K562 (cell line): ENCODE data around the gene RBMS1. TPM values are rescaled to one million over a fixed set of nuclear protein-coding genes. Genes with fewer than 3 reads are reported as not detected.

Experiments used
- ATAC-seq: fragments of 200-7000 bp; cut with Tn5 transposase; 3 replicates; pipeline ENCODE4 v1.9.1; 2020; ENCODE audit warnings: moderate library complexity
- BruUV-seq: library from RNA; stranded (reverse); fragments of 400-500 nt; replicated peaks from 2 replicates; lab custom pipeline; 2021; lab: Mats Ljungman, UMichigan
- CTCF ChIA-PET: fragments of 300-600 bp; formaldehyde crosslinking; extraction: SDS; loops from one replicate; lab custom pipeline; 2021; ENCODE audit warnings: low intra/inter-chr PET ratio; lab: Yijun Ruan, JAX
- POLR2A ChIA-PET: fragments of 300-600, 350-650 bp; sonication (Branson Sonifier 250); formaldehyde crosslinking; extraction: SDS; loops from one replicate; lab custom pipeline; 2021; ENCODE audit warnings: antibody characterized with exemption, inconsistent platforms; lab: Yijun Ruan, JAX
- DNase-seq, 4 experiments: peaks; one replicate each; pipeline versions ENCODE4 v3.0.0 to v3.0.0-alpha.2; 2011 to 2018; ENCODE audit warnings: low spot score in 3 of 4, mixed read lengths in 3 of 4; ENCODE audit errors: extremely low read depth in 1 of 4
- FAIRE-seq: peaks from 2 replicates; lab custom pipeline; 2011; peaks lifted over from hg19 to GRCh38; lab: Jason Lieb, UNC
- H2AFZ ChIP-seq: 2 replicates; pipeline ENCODE4 v1.6.0; 2011; ENCODE audit warnings: low read depth, low read length, control low read depth, inconsistent platforms
- H3K27ac ChIP-seq: fragments of 200-600 bp; 3 replicates; pipeline ENCODE4 v1.8.0; 2011; ENCODE audit warnings: low read depth, mild to moderate bottlenecking, control low read depth, inconsistent platforms, low read length, moderate library complexity, mixed read lengths; ENCODE audit errors: extremely low read depth
- H3K27me3 ChIP-seq, 2 experiments: fragments of 300-600 bp in 1 of 2; 2 replicates in 1 of 2; 3 replicates in 1 of 2; pipeline versions ENCODE4 v1.6.0 to v1.8.0; 2011; ENCODE audit warnings: inconsistent platforms in 2 of 2, low read length in 2 of 2, mild to moderate bottlenecking in 1 of 2, mixed read lengths in 1 of 2, moderate library complexity in 1 of 2; ENCODE audit not compliant: control insufficient read depth in 2 of 2, insufficient read depth in 2 of 2
- H3K36me3 ChIP-seq: fragments of 300-600 bp; 3 replicates; pipeline ENCODE4 v1.8.0; 2011; ENCODE audit warnings: mild to moderate bottlenecking, low read length, inconsistent platforms; ENCODE audit not compliant: control insufficient read depth, insufficient read depth
- H3K4me1 ChIP-seq, 2 experiments: fragments of 200-600 bp in 1 of 2; replicated peaks in 1 of 2; 2 replicates in 1 of 2; 3 replicates in 1 of 2; pipeline versions ENCODE4 v1.5.1 to v1.8.0; 2011; ENCODE audit warnings: inconsistent platforms in 2 of 2, low read length in 2 of 2, mild to moderate bottlenecking in 1 of 2, mixed read lengths in 1 of 2, moderate library complexity in 1 of 2; ENCODE audit not compliant: control insufficient read depth in 2 of 2, insufficient read depth in 2 of 2
- H3K4me2 ChIP-seq: 2 replicates; pipeline ENCODE4 v1.6.1; 2011; ENCODE audit warnings: low read length, control low read depth, inconsistent platforms, mixed read lengths; ENCODE audit not compliant: insufficient read depth
- H3K4me3 ChIP-seq: fragments of 200-600 bp; sonication (generic), shearing (Covaris generic); 2 replicates; pipeline ENCODE4 v1.5.1; 2016; ENCODE audit warnings: control low read depth, inconsistent platforms
- H3K79me2 ChIP-seq: fragments of 200-600 bp; 3 replicates; pipeline ENCODE4 v1.8.0; 2011; ENCODE audit warnings: low read length, inconsistent platforms; ENCODE audit not compliant: control insufficient read depth, insufficient read depth
- H3K9ac ChIP-seq, 2 experiments: 2 replicates each; pipeline versions ENCODE4 v1.6.0 to v1.6.1; 2011; ENCODE audit warnings: low read depth in 2 of 2, low read length in 2 of 2, control low read depth in 1 of 2, inconsistent platforms in 1 of 2, mild to moderate bottlenecking in 1 of 2, mixed read lengths in 1 of 2; ENCODE audit not compliant: insufficient read depth in 1 of 2
- H3K9me1 ChIP-seq: one replicate; pipeline ENCODE4 v1.6.0; 2011; ENCODE audit warnings: inconsistent platforms, mild to moderate bottlenecking, low read length, moderate library complexity; ENCODE audit not compliant: control insufficient read depth, insufficient read depth
- H3K9me3 ChIP-seq: replicated peaks from 2 replicates; pipeline ENCODE4 v1.5.1; 2011; ENCODE audit warnings: low read depth, low read length, inconsistent platforms; ENCODE audit not compliant: control insufficient read depth, insufficient read depth
- H4K20me1 ChIP-seq: replicated peaks from 2 replicates; pipeline ENCODE4 v1.6.1; 2011; ENCODE audit warnings: low read length, inconsistent platforms, mixed read lengths; ENCODE audit not compliant: control insufficient read depth, insufficient read depth
- ASH1L ChIP-seq: fragments of 450-650 bp; IDR thresholded peaks from 2 replicates; pipeline ENCODE4 v1.6.1; 2018; ENCODE audit warnings: borderline replicate concordance, mild to moderate bottlenecking, low read depth; ENCODE audit not compliant: partially characterized antibody
- RAD21 ChIP-seq, 2 experiments: fragments of 250-450 bp in 1 of 2; fragments of 450-650 bp in 1 of 2; sonication (Bioruptor Pico) in 1 of 2; formaldehyde crosslinking in 1 of 2; IDR thresholded peaks in 1 of 2; conservative IDR thresholded peaks in 1 of 2; 2 replicates each; pipeline versions ENCODE4 v1.4.0 to v1.8.0; 2020 to 2022; ENCODE audit warnings: mild to moderate bottlenecking in 2 of 2, moderate library complexity in 1 of 2
- SMC3 ChIP-seq: conservative IDR thresholded peaks from 2 replicates; pipeline ENCODE4 v1.6.1; 2011; ENCODE audit warnings: low read depth, low read length, improper control_type of control experiment; ENCODE audit not compliant: insufficient read depth
- ZNF766 ChIP-seq: fragments of 200-800 bp; sonication (Bioruptor generic); conservative IDR thresholded peaks from 2 replicates; pipeline ENCODE4 v1.6.1; 2016; ENCODE audit warnings: missing genetic modification characterization, missing compliant biosample characterization
- whole genome bisulfite sequencing: fragments of 100-300 bp; shearing (Covaris generic); methylation state at CpG from one replicate; pipeline ENCODE4 v1.1.6; 2016; ENCODE audit warnings: low coverage, mixed read lengths; ENCODE audit not compliant: insufficient coverage; ENCODE audit errors: missing lambda C conversion rate; 5-methylcytosine and 5-hydroxymethylcytosine counted together
- in situ Hi-C: fragments of 300-500 bp; cut with MboI; formaldehyde crosslinking; loops from 4 replicates; pipeline ENCODE4 v1.15.0; 2018; ENCODE audit warnings: inconsistent platforms, mixed read lengths
- intact Hi-C: fragments of 100-400 bp; cut with micrococcal nuclease; formaldehyde crosslinking; loops from 2 replicates; pipeline ENCODE4 v1.14.2; 2022
- polyA plus RNA-seq, 8 experiments: library from polyadenylated mRNA; depleted of rRNA in 4 of 8; stranded (reverse) in 5 of 8; unstranded in 3 of 8; fragments of >200 nt; fragmentation: Nextera tagmentation in 2 of 8; fragmentation: Illumina TruSeq in 1 of 8; extraction: Ambion mirVana in 2 of 8; extraction: Trizol in 1 of 8; gene quantifications; 2 replicates each; pipeline versions ENCODE4 v1.2.1 to v1.2.3, GENCODE V29; 2011 to 2014; ENCODE audit warnings: inconsistent platforms in 1 of 8, missing spikeins in 1 of 8
- total RNA-seq, 7 experiments: library from RNA; depleted of rRNA in 6 of 7; stranded (reverse); fragments of >200 nt in 6 of 7; fragmentation: Illumina TruSeq in 2 of 7; extraction: Trizol in 2 of 7; gene quantifications; 2 replicates each; pipeline versions ENCODE4 v1.2.1 to v1.2.3, GENCODE V29; 2011 to 2021; ENCODE audit warnings: low replicate concordance in 1 of 7
- TF ChIP-seq, protein P1 (sequence below), 3 experiments: IDR thresholded peaks in 2 of 3; conservative IDR thresholded peaks in 1 of 3; 2 replicates each; pipeline ENCODE4 v1.5.1; 2011 to 2012; ENCODE audit warnings: low read length in 3 of 3, mild to moderate bottlenecking in 3 of 3, control low read depth in 2 of 3, improper control_type of control experiment in 1 of 3, inconsistent platforms in 1 of 3, low read depth in 1 of 3, mixed read lengths in 1 of 3, moderate library complexity in 1 of 3; ENCODE audit not compliant: insufficient read depth in 2 of 3
- TF ChIP-seq, protein P2 (sequence below): fragments of 250-450 bp; sonication (Bioruptor Pico); IDR thresholded peaks from 2 replicates; pipeline ENCODE4 v1.4.0; 2020; ENCODE audit warnings: borderline replicate concordance
- TF ChIP-seq, protein P3 (sequence below): sonication (generic); formaldehyde crosslinking; IDR thresholded peaks from 2 replicates; pipeline ENCODE4 v1.8.1; 2023; ENCODE audit warnings: mild to moderate bottlenecking, missing genetic modification reagents

RBMS1 gene
- total and polyA plus RNA-seq, 9 of the 15 experiments (the other 6 are each of a cell fraction or from before 2014, with no cell fraction given): 0.04 to 0.31 (median 0.09) TPM; not detected in 6

DNA sequence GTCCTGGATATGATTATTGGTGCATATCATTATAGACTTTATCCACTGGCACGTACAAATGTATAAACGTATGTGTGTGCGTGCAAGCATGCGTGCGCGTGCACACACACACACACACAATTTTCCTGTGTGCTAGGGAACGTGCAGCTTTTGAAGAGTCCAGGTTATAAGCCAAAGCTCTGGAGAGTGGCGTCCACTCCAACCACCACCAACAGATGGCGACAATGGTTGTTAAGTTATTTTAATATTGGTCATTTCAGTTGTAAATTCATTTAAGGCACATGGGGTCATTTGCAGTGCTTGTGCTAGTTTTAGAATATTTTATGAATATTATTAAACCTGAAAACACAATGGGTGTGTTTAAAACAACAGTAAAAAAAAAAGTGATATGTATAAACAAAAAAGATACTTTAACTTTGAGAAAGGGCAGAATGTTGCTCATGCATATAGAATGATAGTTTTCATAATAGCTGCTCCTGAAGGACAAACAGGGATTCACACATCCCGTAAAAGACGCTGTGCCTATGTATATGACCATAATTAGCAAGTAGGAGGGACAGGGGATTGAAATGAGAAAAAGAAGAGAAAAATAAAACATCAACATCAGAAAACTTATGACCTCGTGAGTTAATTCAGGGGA lies 169.3 kb downstream of the RBMS1 start:
- Histone ChIP-seq H3K9me3 (no peaks in the 10 kb centered on the region), H3K27me3 (no peaks in the 10 kb centered on the region), H3K4me3 (no peak overlapping the region), H3K79me2 (no peaks in the 10 kb centered on the region), H3K36me3 (no peaks in the 10 kb centered on the region), H3K9me1 (no peaks in the 10 kb centered on the region), H3K9ac (no peak overlapping the region), H3K27ac (no peak overlapping the region), H2AFZ (no peak overlapping the region), H3K4me1 (no peaks in the 10 kb centered on the region), H4K20me1 (no peaks in the 10 kb centered on the region), H3K4me2 (no peak overlapping the region)
- DNase-seq: peak; percentile 21 to 37 (median 23)
- ATAC-seq: peak; percentile 80
- ChIA-PET POLR2A (interaction anchor here (0.7 to 0.8 kb wide), 2 partner anchors 645 to 666 kb away, joined by 3 read pairs; no protein-coding TSS in a partner anchor), CTCF (interaction anchor here (1.6 kb wide), 1 partner anchor 670 kb away, joined by 7 read pairs; no protein-coding TSS in a partner anchor)
- intact Hi-C loops (loop anchor here (1.0 kb wide), 1 partner anchor 670 kb away; no protein-coding TSS in a partner anchor), in situ Hi-C loops (no loop called here)
- WGBS: 0% methylated on average over 12 of the region's 12 CpGs
- FAIRE-seq: peak; percentile 66
- TF ChIP-seq ASH1L (no peak), ZNF766 (CRISPR knock-in tag) (no peak), SMC3 (peak; percentile 37; the same call in 1 of the 2 replicates), RAD21 (CRISPR knock-in tag; conservative IDR thresholded peaks at IDR 0.05 in 1 of 2, IDR thresholded peaks at IDR 0.05 in 1 of 2) (peak in 1 of 2 experiments; percentile 46; a peak in 3 of 4 replicates)
- TF ChIP-seq, protein P1, sequence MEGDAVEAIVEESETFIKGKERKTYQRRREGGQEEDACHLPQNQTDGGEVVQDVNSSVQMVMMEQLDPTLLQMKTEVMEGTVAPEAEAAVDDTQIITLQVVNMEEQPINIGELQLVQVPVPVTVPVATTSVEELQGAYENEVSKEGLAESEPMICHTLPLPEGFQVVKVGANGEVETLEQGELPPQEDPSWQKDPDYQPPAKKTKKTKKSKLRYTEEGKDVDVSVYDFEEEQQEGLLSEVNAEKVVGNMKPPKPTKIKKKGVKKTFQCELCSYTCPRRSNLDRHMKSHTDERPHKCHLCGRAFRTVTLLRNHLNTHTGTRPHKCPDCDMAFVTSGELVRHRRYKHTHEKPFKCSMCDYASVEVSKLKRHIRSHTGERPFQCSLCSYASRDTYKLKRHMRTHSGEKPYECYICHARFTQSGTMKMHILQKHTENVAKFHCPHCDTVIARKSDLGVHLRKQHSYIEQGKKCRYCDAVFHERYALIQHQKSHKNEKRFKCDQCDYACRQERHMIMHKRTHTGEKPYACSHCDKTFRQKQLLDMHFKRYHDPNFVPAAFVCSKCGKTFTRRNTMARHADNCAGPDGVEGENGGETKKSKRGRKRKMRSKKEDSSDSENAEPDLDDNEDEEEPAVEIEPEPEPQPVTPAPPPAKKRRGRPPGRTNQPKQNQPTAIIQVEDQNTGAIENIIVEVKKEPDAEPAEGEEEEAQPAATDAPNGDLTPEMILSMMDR (IDR thresholded peaks at IDR 0.05 in 2 of 3, conservative IDR thresholded peaks at IDR 0.05 in 1 of 3; ENCODE audit: insufficient read depth in 2 of 3, low read depth in 1 of 3, low read length in 3 of 3): peak; percentile 43 to 66 (median 57); a peak in 5 of 6 replicates
- TF ChIP-seq, protein P2, sequence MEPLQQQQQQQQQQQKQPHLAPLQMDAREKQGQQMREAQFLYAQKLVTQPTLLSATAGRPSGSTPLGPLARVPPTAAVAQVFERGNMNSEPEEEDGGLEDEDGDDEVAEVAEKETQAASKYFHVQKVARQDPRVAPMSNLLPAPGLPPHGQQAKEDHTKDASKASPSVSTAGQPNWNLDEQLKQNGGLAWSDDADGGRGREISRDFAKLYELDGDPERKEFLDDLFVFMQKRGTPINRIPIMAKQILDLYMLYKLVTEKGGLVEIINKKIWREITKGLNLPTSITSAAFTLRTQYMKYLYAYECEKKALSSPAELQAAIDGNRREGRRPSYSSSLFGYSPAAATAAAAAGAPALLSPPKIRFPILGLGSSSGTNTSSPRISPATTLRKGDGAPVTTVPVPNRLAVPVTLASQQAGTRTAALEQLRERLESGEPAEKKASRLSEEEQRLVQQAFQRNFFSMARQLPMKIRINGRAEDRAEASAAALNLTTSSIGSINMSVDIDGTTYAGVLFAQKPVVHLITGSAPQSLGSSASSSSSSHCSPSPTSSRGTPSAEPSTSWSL (CRISPR knock-in tag): no peak
- TF ChIP-seq, protein P3, sequence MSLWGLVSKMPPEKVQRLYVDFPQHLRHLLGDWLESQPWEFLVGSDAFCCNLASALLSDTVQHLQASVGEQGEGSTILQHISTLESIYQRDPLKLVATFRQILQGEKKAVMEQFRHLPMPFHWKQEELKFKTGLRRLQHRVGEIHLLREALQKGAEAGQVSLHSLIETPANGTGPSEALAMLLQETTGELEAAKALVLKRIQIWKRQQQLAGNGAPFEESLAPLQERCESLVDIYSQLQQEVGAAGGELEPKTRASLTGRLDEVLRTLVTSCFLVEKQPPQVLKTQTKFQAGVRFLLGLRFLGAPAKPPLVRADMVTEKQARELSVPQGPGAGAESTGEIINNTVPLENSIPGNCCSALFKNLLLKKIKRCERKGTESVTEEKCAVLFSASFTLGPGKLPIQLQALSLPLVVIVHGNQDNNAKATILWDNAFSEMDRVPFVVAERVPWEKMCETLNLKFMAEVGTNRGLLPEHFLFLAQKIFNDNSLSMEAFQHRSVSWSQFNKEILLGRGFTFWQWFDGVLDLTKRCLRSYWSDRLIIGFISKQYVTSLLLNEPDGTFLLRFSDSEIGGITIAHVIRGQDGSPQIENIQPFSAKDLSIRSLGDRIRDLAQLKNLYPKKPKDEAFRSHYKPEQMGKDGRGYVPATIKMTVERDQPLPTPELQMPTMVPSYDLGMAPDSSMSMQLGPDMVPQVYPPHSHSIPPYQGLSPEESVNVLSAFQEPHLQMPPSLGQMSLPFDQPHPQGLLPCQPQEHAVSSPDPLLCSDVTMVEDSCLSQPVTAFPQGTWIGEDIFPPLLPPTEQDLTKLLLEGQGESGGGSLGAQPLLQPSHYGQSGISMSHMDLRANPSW (CRISPR knock-in tag): no peak
- no TSS peak for BruUV-seq
